Pancreas (tissue), 10 donors: ENCODE results near the gene SYF2. TPM values are rescaled to one million over a fixed set of nuclear protein-coding genes. Genes with fewer than 3 reads are reported as not detected.

Experiments
- ATAC-seq, 4 donors: fragments of 200-7000 bp; cut with Tn5 transposase; one replicate each; pipeline versions ENCODE4 v1.8.0 to v1.9.1; 2020; ENCODE audit warnings: mild to moderate bottlenecking in 4 of 4, moderate library complexity in 4 of 4
- DNase-seq, 6 donors: peaks; one replicate each; pipeline ENCODE4 v3.0.0-alpha.2; 2020
- FAIRE-seq: peaks from 2 replicates; lab custom pipeline; 2012; peaks lifted over from hg19 to GRCh38; lab: Jason Lieb, UNC
- H3K27ac ChIP-seq, 4 donors: fragments of 200-600 bp; sonication (generic); 1 replicate in 3 of 4; 2 replicates in 1 of 4; pipeline versions ENCODE4 v1.5.0 to v1.8.0; 2020
- H3K27me3 ChIP-seq, 4 donors: fragments of 200-600 bp; one replicate each; pipeline ENCODE4 v1.8.0; 2021
- H3K36me3 ChIP-seq, 3 donors: fragments of 200-600 bp; sonication (generic) in 1 of 3; one replicate each; pipeline versions ENCODE4 v1.5.0 to v1.8.0; 2020 to 2021
- H3K4me1 ChIP-seq, 3 donors: fragments of 200-600 bp; one replicate each; pipeline ENCODE4 v1.8.0; 2021
- H3K4me3 ChIP-seq, 4 donors: fragments of 200-600 bp; sonication (generic) in 2 of 4; one replicate each; pipeline versions ENCODE4 v1.5.0 to v1.8.0; 2020 to 2021
- H3K9me3 ChIP-seq, 4 donors: fragments of 200-600 bp; one replicate each; pipeline ENCODE4 v1.8.0; 2021
- CTCF ChIP-seq, 4 donors: fragments of 200-600 bp; sonication (generic) in 3 of 4; IDR thresholded peaks; one replicate each; pipeline versions ENCODE4 v1.5.0 to v1.8.0; 2021; ENCODE audit warnings: antibody characterized with exemption in 4 of 4
- WGBS, 2 donors: extraction: QIAGEN DNeasy Blood & Tissue Kit; methylation state at CpG; one replicate each; pipeline ENCODE4 v1.1.7; 2013; 5-methylcytosine and 5-hydroxymethylcytosine counted together
- intact Hi-C, 3 donors: fragments of 100-400 bp; cut with DNase I; formaldehyde crosslinking; loops; one replicate each; pipeline versions ENCODE4 v1.11.1 to v1.14.2; 2022
- polyA plus RNA-seq, 2 donors: library from polyadenylated mRNA; stranded (reverse); fragments of 200-250 nt; gene quantifications; one replicate each; pipeline ENCODE4 v1.2.3, GENCODE V29; 2013
- total RNA-seq, 6 donors: library from RNA; stranded (reverse); fragmentation: NEBNext Ultra II Directional in 4 of 6; extraction: Animal tissue kit (Norgen Biotek cat#: 25700) in 4 of 6; gene quantifications; one replicate each; pipeline versions ENCODE4 v1.2.1 to v1.2.4, GENCODE V29; 2021 to 2023
- donor health status: healthy with polysubstance abuse.
- donor health status: DM: no; HTN: no; CAD: no; lungs with moderate emphysema.
- donor health status: DM: no; HTN: no; CAD: no.
- donor health status: control.
- donor health status: control.
- donor health status: Bipolar disorder and iron deficiency.
- donor health status: DM: yes; HTN: yes; CAD: no.
- donor health status: DM: no; HTN: no; CAD: no.
- donor health status: DM: no; HTN: no; CAD: no.
- donor health status: DM: yes; HTN: yes; CAD: no.

Gene SYF2
- total and polyA plus RNA-seq, 8 donors = 19.0 to 49.3 (median 22.5) TPM

- no peak overlapping the region for H3K4me3 ChIP-seq
- H3K9me3 ChIP-seq = no peaks in the 10 kb centered on the region
- peaks cover 0 to 62% (median 38%) of the 10 kb centered on the region in 3 donors for H3K36me3 ChIP-seq
- TF ChIP-seq CTCF (IDR thresholded peaks at IDR 0.05) = no peak
- no peaks in the 10 kb centered on the region for H3K4me1 ChIP-seq
- 81 to 92% methylated on average over 4 of the region's 4 CpGs for WGBS, 2 donors
- no peak overlapping the region for H3K27ac ChIP-seq
- H3K27me3 ChIP-seq = no peaks in the 10 kb centered on the region
- no peak for ATAC-seq
- intact Hi-C loops = no loop called here
- FAIRE-seq = no peak
- no peak for DNase-seq
Observed at GRCh38 chr1:25222606-25223005, 9.7 kb downstream of the SYF2 start.

GRCh38 chr1:25220666-25221065 is 11.6 kb downstream of the SYF2 start:
- FAIRE-seq (no peak), ATAC-seq (no peak), DNase-seq (no peak)
- TF ChIP-seq CTCF (IDR thresholded peaks at IDR 0.05) = no peak
- Histone ChIP-seq H3K36me3 (peaks cover 0 to 43% (median 28%) of the 10 kb centered on the region in 3 donors), H3K27ac (no peak overlapping the region), H3K9me3 (no peaks in the 10 kb centered on the region), H3K27me3 (no peaks in the 10 kb centered on the region), H3K4me3 (no peak overlapping the region), H3K4me1 (no peaks in the 10 kb centered on the region)
- intact Hi-C loops = no loop called here
- WGBS, 2 donors = 92 to 96% methylated on average over 3 of the region's 3 CpGs

GRCh38 chr1:25219661-25220251 is 12.5 kb downstream of the SYF2 start:
- DNase-seq (no peak), ATAC-seq (no peak), FAIRE-seq (no peak)
- intact Hi-C loops = no loop called here
- Histone ChIP-seq H3K4me1 (no peaks in the 10 kb centered on the region), H3K27ac (no peak overlapping the region), H3K9me3 (no peaks in the 10 kb centered on the region), H3K4me3 (no peak overlapping the region), H3K36me3 (peaks cover 0 to 37% (median 27%) of the 10 kb centered on the region in 3 donors), H3K27me3 (no peaks in the 10 kb centered on the region)
- WGBS, 2 donors = 94 to 95% methylated on average over 9 of the region's 9 CpGs
- TF ChIP-seq CTCF (IDR thresholded peaks at IDR 0.05) = no peak

GRCh38 chr1:25217598-25218232 is 14.6 kb downstream of the SYF2 start:
- ATAC-seq (no peak), FAIRE-seq (no peak), DNase-seq (no peak)
- no peak for TF ChIP-seq CTCF (IDR thresholded peaks at IDR 0.05)
- Histone ChIP-seq H3K4me3 (no peak overlapping the region), H3K27ac (no peak overlapping the region), H3K4me1 (no peaks in the 10 kb centered on the region), H3K27me3 (no peaks in the 10 kb centered on the region), H3K36me3 (peaks cover 0 to 16% (median 7%) of the 10 kb centered on the region in 3 donors), H3K9me3 (no peaks in the 10 kb centered on the region)
- WGBS, 2 donors = 84 to 85% methylated on average over 8 of the region's 8 CpGs
- intact Hi-C loops = no loop called here

- no peak for ATAC-seq
- 90 to 92% methylated on average over 3 of the region's 3 CpGs for WGBS, 2 donors
- H3K36me3 ChIP-seq = peaks cover 0 to 9% (median 0%) of the 10 kb centered on the region in 3 donors
- H3K4me3 ChIP-seq = no peak overlapping the region
- H3K4me1 ChIP-seq = no peaks in the 10 kb centered on the region
- no peaks in the 10 kb centered on the region for H3K27me3 ChIP-seq
- H3K9me3 ChIP-seq = no peaks in the 10 kb centered on the region
- intact Hi-C loops = no loop called here
- FAIRE-seq = no peak
- TF ChIP-seq CTCF (IDR thresholded peaks at IDR 0.05) = no peak
- H3K27ac ChIP-seq = no peak overlapping the region
- DNase-seq = no peak
Observed at GRCh38 chr1:25217015-25217414, 15.3 kb downstream of the SYF2 start.
